Putamen (tissue), 1 donor: ENCODE results near the gene MAPK8IP1.

Experiments used
- DNase-seq: peaks from one replicate; pipeline ENCODE4 v3.0.0-alpha.2; 2016; ENCODE audit warnings: low spot score

MAPK8IP1 gene

GRCh38 chr11:45860348-45860747 is 25.1 kb upstream of the MAPK8IP1 start:
- DNase-seq, result no peak

GRCh38 chr11:45860764-45861510 is 24.5 kb upstream of the MAPK8IP1 start:
- DNase-seq, result no peak

DNA sequence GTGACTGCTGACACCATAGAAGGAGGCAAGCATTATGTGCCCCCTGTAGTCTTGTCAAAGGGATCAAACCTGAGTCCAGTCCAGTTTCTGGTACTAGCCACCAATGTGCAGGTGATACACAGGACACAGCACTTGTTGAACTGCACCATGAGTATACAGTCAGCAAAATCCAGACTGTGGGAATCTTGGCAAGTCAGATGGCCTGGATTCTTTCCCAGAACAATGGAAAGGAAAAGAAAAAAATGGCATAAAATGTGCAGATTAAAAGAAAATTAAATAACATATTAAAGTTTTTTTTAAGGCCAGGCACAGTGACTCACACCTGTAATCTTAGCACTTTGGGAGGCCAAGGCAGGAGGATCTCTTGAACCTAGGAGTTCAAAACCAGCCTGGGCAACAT is 21.4 kb upstream of the MAPK8IP1 start:
- no peak for DNase-seq

GRCh38 chr11:45869551-45869950 is 15.9 kb upstream of the MAPK8IP1 start:
- DNase-seq, result no peak

- no peak for DNase-seq
These were observed 14.7 kb upstream of the MAPK8IP1 start for GRCh38 chr11:45870706-45871105.

DNA sequence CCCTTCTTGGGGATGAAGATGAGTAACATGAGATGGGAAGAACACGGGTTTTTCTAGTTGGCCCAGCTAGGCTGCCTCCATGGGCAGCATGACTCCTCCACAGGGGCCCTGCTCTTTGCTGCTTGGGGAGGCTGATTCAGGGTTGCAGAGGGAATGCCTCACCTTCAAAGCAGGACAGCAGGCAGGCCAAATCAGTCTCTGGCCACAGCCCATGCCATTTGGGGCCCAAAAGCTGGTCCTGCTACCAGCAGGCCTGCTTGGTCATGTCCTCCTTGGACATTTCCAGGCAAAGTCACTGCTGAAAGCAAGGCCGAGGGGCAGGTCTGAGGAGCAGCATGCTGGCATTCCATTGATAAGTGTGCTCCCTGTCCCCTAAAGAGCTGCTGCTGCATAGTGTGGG is 13.8 kb upstream of the MAPK8IP1 start:
- DNase-seq, result no peak

DNA sequence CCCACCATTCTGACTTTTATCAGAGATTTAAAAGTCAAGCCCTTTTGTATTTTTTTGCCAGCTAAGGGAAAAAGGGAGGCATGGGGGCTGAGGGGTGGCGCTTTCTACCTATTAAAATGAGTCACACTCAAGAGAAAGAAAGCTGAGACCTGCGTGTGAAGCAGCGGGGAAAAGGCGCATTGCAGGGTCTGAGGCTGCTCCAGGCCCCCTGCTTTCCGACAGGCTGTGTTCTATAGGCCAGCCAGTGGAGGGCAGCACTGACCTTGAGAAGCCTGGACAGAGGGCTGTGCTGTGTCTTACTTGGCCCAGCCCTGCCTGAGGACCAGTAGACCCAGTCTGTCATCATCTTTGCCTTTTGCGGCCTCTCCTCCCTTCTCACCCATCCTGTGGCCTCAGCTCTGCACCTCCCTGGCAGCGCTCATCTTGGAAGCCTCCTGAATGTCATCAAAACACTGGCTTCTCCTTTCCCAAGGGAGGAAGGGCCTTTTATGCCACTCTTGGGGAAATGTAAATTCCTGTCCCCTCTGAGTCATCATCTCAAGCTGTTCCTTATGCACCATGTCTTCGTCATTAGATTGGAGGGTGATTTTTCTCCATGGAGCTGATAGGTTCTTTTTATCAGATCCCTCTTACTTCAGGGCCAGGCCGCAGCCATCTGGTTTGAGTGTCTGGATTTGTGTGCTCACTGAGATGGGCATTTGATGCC is 12.6 kb upstream of the MAPK8IP1 start:
- DNase-seq, result peak; percentile 70

GRCh38 chr11:45876401-45876800 is 9.1 kb upstream of the MAPK8IP1 start:
- DNase-seq, result no peak

- no peak for DNase-seq
These were observed 8.2 kb upstream of the MAPK8IP1 start for GRCh38 chr11:45877221-45877620.

DNA sequence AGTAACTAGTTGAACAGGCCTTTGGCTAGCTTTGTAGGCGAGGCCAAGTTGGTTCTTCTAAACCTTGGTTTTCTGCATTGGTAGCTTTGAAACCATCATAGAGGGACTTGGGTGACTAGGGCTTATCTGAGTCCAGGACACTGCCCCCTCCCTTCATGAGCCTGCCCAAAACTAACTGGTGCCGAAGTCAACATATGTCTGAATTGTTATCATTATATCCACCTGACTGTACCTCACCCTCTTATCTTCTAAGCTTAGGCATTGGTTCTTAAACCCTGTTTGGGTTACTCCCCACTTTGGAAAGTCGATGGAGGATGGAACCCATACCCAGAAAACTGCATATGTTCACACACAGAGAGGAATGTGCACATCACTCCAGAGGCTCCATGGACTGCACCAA is 7.6 kb upstream of the MAPK8IP1 start:
- no peak for DNase-seq

- peak; percentile 81 for DNase-seq
These were observed 5.4 kb upstream of the MAPK8IP1 start for GRCh38 chr11:45879803-45880686.

DNA sequence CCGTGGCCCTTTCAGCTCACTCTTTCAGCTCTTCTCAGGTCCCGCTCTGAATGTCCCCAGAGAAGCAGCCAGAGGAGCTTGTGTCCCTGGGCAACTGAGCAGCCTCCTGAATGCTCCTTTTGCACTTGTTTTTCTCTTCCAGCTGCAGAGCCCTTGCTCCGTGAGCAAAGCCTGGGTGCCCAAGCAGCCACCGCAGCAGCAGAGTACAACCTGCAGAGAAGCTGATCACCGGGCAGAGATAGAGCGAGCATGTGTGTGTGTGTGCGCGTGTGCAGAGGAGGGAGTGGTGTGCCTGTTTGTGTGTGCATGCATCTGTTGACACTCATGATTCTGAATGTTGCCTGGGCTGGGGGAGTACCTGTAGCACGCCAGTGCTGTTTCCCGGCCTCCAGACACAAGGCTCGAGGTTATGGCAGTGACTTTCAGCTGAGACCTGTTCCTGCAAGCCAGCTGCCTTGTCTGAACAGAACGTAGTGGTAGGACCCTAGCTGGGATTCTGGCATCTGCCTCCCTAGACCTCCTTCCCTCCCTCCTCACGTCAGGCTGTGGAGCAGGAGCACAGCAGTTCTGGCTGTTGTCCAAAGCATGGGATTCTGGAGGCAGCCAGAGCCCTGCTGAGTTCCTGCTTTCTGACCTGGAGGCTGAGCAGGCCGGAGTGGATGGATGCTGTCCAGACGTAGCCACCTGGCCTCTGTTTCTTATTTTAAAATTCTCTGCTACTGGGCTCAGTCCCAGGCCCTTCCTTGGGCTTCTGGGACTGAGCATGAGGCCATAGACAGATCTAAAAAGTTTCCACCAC is 4.5 kb upstream of the MAPK8IP1 start:
- DNase-seq, result no peak

DNA sequence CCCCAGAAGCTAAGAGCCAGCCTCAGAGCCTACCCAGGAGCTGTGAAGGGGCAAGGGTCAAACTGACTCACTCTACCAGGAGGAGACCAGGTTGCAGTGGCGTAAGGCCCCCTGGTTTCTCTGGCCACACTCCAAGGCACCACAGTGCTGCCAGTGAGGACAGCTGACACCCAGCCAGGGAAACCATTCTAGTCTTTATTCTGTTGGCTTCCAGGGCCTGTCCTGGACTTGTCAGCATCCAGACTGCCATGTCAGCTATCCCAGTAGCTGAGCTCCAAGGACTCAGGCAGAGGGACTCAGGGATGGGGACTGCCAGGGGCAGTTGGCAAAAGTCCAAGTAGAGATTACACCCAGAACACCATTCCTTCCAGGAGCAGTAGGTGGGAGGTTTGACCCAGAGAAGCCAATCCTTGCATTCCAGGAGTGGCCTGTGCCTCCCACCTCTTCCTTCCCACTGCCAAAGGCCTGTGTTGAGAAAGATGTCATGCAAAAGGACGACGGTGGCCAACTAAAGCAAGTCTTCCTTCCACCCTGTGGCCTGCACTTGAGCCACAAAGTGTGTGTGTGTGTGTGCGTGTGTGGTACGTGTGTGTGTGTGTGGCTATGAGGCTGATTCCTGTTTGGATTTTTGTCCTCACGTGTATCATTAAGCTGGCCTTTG is 3.6 kb upstream of the MAPK8IP1 start:
- no peak for DNase-seq

GRCh38 chr11:45884596-45885185 is 760 bp upstream of the MAPK8IP1 start:
- no peak for DNase-seq

DNA sequence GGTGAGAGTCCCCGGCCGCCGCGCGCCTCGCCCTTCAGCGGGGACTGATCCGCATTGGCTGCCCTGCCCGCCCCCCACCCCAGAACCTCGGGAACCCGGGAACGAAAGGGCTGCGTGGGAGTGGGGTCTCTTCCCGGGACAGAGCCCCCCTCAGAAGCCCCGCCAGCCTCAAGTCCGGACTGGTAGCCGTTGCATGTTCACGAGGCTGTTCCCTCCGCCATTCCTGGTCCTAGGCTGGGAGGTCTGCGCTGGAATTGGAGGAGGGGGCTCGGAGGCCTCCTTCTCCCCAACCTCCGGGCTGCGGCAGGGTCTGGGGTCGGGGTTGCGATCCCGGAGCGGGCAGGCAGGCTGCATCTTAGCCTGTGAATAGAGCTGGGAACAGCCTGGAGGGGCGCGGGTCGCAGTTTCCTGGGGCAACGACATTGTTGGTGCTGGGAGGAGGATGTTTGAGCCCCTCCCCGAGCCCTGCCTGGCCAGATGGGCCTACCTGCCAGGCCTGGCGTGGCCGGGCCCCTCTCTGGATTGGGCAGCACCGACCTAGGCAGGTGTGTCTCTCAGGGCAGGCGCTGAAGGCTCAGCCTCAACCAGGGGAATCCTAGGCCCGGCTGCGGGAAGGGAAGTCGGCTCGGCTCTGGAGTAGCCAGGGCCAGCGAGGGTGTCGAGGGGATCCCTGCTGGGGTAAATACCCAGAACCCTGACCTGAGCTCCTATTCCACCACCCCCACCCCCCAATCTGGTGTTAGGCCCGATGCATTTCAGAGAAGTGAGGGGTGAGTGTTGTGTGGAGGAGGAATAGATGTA is 670 bp downstream of the MAPK8IP1 start:
- DNase-seq, result no peak

DNA sequence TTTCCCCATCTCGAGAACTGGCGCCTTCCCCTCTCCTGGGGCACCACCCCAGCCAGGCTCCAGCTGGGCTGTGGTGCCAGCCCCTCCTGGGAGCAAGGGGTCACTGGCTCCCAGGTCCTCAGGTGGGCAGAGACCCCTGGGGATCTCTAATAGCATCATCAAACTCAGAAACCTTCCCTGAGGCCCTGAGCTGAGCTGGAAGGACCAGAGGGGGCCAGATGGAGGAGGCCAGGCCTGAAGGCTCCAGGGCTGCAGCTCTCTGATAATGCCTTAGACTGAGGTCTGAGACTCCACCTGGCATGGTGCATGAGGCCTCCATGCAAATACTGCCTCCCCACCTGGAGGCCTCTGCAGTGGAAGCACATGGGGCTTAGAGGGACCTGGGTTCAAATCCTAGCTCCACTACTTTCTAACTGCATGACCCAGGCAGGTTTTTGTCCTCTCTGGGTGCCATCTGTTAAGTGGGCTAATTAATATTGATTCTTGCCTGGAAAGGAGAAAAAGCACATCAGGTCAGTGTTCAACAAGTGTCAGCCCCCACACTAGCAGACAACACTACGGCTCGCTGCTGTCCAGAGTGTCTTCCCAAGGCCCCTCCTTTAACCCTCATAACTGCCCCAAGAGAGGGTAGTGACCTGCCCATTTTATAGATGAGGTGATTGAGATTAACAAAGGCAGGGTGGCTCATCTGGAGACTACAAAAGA is 1.5 kb downstream of the MAPK8IP1 start:
- DNase-seq, result no peak

- DNase-seq, result no peak
These were observed 2.1 kb downstream of the MAPK8IP1 start for GRCh38 chr11:45887587-45887986.

DNA sequence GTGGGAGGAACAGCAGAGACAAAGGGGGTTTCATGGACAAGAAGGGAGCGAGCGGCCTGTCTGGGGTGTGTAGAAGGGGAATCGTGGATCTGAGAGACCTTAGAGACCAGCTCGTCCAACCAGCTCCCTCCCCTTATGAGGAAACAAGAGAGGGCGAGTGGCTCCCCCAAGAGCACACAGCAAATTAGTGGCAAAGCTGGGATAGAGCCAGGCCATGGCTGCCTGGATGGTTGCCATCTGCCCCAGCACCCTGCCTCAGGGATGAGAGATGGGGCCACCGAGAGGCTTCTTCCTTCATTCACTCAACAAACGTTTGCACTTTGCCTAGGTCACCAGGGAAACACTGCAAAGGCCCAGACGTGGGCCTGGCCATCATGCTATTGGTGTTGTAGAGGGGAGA is 4.1 kb downstream of the MAPK8IP1 start:
- no peak for DNase-seq

- DNase-seq, result no peak
These were observed 4.5 kb downstream of the MAPK8IP1 start for GRCh38 chr11:45889966-45890365.
